OCI-LY7 (cell line): ENCODE measurements around the gene GRID1.

Experiments used
- EZH2phosphoT487 ChIP-seq: fragments of 200-600 bp; sonication (generic); IDR thresholded peaks from 2 replicates; pipeline ENCODE4 v1.6.1; 2018; ENCODE audit warnings: low read depth, borderline replicate concordance, mild to moderate bottlenecking, mixed run types, antibody characterized with exemption, low read length, moderate library complexity, mixed read lengths
- TF ChIP-seq, protein P1 (sequence below): fragments of 200-600 bp; sonication (generic); conservative IDR thresholded peaks from 2 replicates; pipeline ENCODE4 v1.5.1; 2014; ENCODE audit warnings: mild to moderate bottlenecking, antibody characterized with exemption, low read length, moderate library complexity, mixed read lengths

DNA sequence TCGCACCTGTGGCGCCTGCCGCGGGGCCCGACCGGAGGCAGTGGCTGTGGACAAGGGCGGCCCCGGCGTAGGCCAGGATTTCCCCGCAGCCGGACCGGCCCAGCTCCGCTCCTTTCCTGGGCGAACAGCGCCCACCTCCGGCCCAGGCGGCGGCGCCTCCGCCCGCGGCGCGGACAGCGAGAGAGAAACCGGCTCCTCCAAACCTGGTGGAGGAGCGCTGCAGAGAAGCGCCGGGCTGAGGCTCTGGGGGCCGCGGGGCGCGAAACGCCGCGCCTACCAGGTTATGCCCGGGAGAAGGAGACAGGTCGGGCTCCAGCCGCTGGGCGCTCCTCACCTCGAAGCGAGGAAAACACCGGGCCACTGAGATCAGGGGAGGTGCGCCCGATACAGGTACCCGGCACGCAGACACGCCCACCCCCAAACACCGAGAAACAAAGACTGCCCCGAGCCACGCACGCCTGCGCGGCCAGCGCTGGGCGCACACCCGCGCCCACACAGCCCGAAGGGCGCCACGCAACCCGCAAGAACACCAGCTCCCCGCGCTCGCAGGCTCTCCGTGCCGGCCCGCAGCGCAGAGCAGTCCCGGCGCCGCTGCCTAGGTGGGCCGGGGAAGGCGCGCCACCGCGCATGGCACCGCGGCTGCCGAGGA is 3.3 kb downstream of the GRID1 start:
- TF ChIP-seq, protein P1, sequence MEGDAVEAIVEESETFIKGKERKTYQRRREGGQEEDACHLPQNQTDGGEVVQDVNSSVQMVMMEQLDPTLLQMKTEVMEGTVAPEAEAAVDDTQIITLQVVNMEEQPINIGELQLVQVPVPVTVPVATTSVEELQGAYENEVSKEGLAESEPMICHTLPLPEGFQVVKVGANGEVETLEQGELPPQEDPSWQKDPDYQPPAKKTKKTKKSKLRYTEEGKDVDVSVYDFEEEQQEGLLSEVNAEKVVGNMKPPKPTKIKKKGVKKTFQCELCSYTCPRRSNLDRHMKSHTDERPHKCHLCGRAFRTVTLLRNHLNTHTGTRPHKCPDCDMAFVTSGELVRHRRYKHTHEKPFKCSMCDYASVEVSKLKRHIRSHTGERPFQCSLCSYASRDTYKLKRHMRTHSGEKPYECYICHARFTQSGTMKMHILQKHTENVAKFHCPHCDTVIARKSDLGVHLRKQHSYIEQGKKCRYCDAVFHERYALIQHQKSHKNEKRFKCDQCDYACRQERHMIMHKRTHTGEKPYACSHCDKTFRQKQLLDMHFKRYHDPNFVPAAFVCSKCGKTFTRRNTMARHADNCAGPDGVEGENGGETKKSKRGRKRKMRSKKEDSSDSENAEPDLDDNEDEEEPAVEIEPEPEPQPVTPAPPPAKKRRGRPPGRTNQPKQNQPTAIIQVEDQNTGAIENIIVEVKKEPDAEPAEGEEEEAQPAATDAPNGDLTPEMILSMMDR: no peak; the same call in 1 of the 2 replicates
- TF ChIP-seq EZH2phosphoT487: no peak
